SK-N-SH treated with all-trans-retinoic acid at 6 μM for 48 hours (cell line): Measurements from ENCODE around the gene VPS26B.

ENCODE experiments used
- ATAC-seq: fragments of 200-7000 bp; cut with Tn5 transposase; 3 replicates; pipeline ENCODE4 v1.9.1; 2020; ENCODE audit warnings: mild to moderate bottlenecking, moderate library complexity
- ARNTL ChIP-seq: fragments of 450-650 bp; formaldehyde crosslinking; IDR thresholded peaks from 2 replicates; pipeline ENCODE4 v1.5.0; 2020; ENCODE audit warnings: low read depth, mild to moderate bottlenecking, moderate library complexity, borderline replicate concordance
- BACH2 ChIP-seq: fragments of 250-450 bp; sonication (Bioruptor Pico); IDR thresholded peaks from 2 replicates; pipeline ENCODE4 v1.9.0; 2021; ENCODE audit warnings: mild to moderate bottlenecking, borderline replicate concordance
- CSDC2 ChIP-seq: fragments of 250-450 bp; sonication (Bioruptor Pico); IDR thresholded peaks from 2 replicates; pipeline ENCODE4 v1.5.0; 2020; ENCODE audit warnings: mild to moderate bottlenecking, moderate library complexity
- ESRRG ChIP-seq: fragments of 250-450 bp; sonication (Bioruptor Pico); IDR thresholded peaks from 2 replicates; pipeline ENCODE4 v1.6.1; 2021; ENCODE audit warnings: mild to moderate bottlenecking
- GLIS3 ChIP-seq: fragments of 250-450 bp; sonication (Bioruptor Pico); IDR thresholded peaks from 2 replicates; pipeline ENCODE4 v1.5.0; 2020; ENCODE audit warnings: mild to moderate bottlenecking, moderate library complexity
- ISL1 ChIP-seq: fragments of 250-450 bp; sonication (Bioruptor Pico); IDR thresholded peaks from 2 replicates; pipeline ENCODE4 v2.1.2; 2022; ENCODE audit warnings: mild to moderate bottlenecking, moderate library complexity
- OSR1 ChIP-seq: fragments of 250-450 bp; sonication (Bioruptor Pico); IDR thresholded peaks from 2 replicates; pipeline ENCODE4 v1.8.0; 2022; ENCODE audit warnings: moderate library complexity, mild to moderate bottlenecking, inconsistent platforms
- PPARA ChIP-seq: fragments of 250-450 bp; sonication (Bioruptor Pico); IDR thresholded peaks from 2 replicates; pipeline ENCODE4 v1.5.0; 2020; ENCODE audit warnings: mild to moderate bottlenecking, borderline replicate concordance
- TCF4 ChIP-seq: fragments of 250-450 bp; sonication (Bioruptor Pico); IDR thresholded peaks from 2 replicates; pipeline ENCODE4 v1.8.0; 2021; ENCODE audit warnings: mild to moderate bottlenecking, moderate library complexity, borderline replicate concordance
- TOX ChIP-seq: fragments of 250-450 bp; sonication (Bioruptor Pico); IDR thresholded peaks from 2 replicates; pipeline ENCODE4 v1.8.0; 2021; ENCODE audit warnings: mild to moderate bottlenecking, moderate library complexity, borderline replicate concordance
- ZC3H10 ChIP-seq: fragments of 250-450 bp; sonication (Bioruptor Pico); IDR thresholded peaks from 2 replicates; pipeline ENCODE4 v1.5.1; 2021; ENCODE audit warnings: mild to moderate bottlenecking, moderate library complexity
- ZFP30 ChIP-seq: fragments of 450-650 bp; formaldehyde crosslinking; IDR thresholded peaks from 2 replicates; pipeline ENCODE4 v1.5.0; 2022; ENCODE audit warnings: mild to moderate bottlenecking, moderate library complexity
- ZNF565 ChIP-seq: fragments of 450-650 bp; formaldehyde crosslinking; conservative IDR thresholded peaks from 2 replicates; pipeline ENCODE4 v1.5.0; 2020; ENCODE audit warnings: low read depth, mild to moderate bottlenecking, moderate library complexity
- ZNF70 ChIP-seq: fragments of 450-650 bp; formaldehyde crosslinking; IDR thresholded peaks from 2 replicates; pipeline ENCODE4 v1.5.0; 2020; ENCODE audit warnings: mild to moderate bottlenecking, moderate library complexity
- ZNF8 ChIP-seq: fragments of 450-650 bp; formaldehyde crosslinking; IDR thresholded peaks from 2 replicates; pipeline ENCODE4 v1.5.0; 2020; ENCODE audit warnings: mild to moderate bottlenecking, moderate library complexity
- TF ChIP-seq, protein P1 (sequence below): fragments of 250-450 bp; sonication (Bioruptor Pico); IDR thresholded peaks from 2 replicates; pipeline ENCODE4 v1.8.0; 2021; ENCODE audit warnings: low read depth, mild to moderate bottlenecking, moderate library complexity, borderline replicate concordance
- TF ChIP-seq, protein P2 (sequence below): fragments of 250-450 bp; sonication (Bioruptor Pico); IDR thresholded peaks from 2 replicates; pipeline ENCODE4 v1.5.1; 2021; ENCODE audit warnings: mild to moderate bottlenecking, moderate library complexity
- TF ChIP-seq, protein P3 (sequence below): fragments of 250-450 bp; sonication (Bioruptor Pico); IDR thresholded peaks from 2 replicates; pipeline ENCODE4 v1.5.1; 2020; ENCODE audit warnings: low read depth, mild to moderate bottlenecking, moderate library complexity
- TF ChIP-seq, protein P4 (sequence below): fragments of 250-450 bp; sonication (Bioruptor Pico); IDR thresholded peaks from 2 replicates; pipeline ENCODE4 v1.5.0; 2020; ENCODE audit warnings: mild to moderate bottlenecking, moderate library complexity

The VPS26B gene

DNA sequence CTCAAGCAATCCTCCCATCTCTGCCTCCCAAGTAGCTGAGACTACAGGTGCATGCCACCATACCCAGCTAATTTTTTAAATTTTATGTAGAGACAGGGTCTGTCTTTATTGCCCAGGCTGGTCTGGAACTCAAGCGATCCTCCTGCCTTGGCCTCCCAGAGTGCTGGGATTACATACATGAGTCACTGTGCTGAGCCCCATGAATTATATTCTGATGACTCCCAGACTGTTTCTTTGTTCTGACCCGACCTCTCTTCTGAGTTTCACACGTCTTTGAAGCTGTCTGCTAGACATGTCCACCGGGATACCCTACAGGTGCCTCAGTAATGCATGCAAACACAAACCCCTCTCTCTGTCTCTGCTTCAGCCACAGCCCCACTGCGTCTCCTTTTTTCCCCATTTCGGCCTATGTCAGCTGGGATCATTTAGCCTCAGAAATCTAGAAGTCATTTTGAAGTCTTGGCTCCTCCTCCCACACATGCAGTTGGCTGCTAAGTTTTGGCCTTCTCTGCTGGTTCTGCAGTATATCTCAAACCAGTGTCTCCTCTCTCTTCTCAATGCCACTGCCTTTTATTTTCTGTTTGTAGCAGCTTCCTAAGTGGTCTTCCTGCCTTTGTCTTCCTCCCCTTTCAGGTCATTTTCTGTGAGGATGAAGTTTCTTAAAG lies 4.8 kb downstream of the VPS26B start (continued):
- TF ChIP-seq, protein P1, sequence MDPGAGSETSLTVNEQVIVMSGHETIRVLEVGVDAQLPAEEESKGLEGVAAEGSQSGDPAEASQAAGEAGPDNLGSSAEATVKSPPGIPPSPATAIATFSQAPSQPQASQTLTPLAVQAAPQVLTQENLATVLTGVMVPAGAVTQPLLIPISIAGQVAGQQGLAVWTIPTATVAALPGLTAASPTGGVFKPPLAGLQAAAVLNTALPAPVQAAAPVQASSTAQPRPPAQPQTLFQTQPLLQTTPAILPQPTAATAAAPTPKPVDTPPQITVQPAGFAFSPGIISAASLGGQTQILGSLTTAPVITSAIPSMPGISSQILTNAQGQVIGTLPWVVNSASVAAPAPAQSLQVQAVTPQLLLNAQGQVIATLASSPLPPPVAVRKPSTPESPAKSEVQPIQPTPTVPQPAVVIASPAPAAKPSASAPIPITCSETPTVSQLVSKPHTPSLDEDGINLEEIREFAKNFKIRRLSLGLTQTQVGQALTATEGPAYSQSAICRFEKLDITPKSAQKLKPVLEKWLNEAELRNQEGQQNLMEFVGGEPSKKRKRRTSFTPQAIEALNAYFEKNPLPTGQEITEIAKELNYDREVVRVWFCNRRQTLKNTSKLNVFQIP, result no peak
- TF ChIP-seq OSR1 (CRISPR knock-in tag) (no peak), ZNF70 (CRISPR knock-in tag) (no peak), TOX (CRISPR knock-in tag) (no peak)

DNA sequence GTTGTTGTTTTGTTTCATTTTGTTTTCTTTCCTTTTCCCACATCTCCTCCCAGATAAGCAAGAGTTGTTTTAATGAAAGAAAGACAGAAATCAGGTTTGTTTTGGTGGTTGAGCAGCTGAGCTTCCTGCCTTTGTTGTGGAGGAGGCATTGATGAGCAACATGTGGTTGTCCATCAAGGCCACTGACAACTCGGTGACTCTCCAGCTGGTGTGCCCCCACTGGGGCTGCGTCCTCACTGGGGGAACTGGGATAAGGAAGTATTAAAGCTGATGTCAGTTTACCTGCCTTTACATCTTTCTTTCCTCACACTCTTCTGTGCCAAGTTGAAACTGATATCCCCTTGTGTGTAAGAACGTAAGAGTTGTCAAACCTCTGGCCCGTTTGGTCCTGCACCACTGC lies 5.9 kb downstream of the VPS26B start:
- TF ChIP-seq ZNF8, result no peak
- TF ChIP-seq, protein P2, sequence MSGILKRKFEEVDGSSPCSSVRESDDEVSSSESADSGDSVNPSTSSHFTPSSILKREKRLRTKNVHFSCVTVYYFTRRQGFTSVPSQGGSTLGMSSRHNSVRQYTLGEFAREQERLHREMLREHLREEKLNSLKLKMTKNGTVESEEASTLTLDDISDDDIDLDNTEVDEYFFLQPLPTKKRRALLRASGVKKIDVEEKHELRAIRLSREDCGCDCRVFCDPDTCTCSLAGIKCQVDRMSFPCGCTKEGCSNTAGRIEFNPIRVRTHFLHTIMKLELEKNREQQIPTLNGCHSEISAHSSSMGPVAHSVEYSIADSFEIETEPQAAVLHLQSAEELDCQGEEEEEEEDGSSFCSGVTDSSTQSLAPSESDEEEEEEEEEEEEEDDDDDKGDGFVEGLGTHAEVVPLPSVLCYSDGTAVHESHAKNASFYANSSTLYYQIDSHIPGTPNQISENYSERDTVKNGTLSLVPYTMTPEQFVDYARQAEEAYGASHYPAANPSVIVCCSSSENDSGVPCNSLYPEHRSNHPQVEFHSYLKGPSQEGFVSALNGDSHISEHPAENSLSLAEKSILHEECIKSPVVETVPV (CRISPR knock-in tag), result no peak
- no peak for TF ChIP-seq CSDC2
- ATAC-seq, result no peak

DNA sequence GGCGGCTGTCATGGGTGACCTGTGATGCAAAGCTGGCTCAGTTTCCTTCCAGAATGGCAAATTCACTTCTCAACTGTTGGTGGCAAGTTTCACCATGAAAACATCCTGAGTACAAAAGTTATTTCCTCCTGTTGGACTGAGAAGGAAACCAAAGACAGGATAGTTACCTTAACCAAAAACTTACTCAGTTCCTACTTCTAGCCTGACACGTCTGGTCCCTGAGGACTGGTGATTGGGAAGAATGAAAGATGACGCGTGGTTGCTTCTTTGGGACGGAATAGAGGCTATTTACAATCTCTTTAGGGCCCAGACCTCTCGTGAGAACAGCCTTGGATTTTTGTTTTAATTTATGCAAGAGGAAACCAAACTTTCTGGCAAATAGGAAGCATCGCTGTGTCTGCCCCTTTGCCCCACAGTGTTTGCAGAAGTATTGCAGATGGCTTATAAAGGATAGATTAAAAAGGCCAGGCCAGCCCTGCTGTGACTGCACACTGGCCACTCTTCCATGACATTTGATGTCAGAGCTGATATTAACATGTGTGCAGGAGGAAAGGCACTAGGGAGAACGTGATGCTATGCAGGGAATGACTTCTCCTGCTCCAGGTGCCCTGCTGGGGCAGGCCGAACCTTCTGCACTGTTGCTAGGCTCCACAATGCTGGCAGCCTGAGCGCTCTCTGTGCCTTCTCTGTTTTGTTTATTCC lies 7.6 kb downstream of the VPS26B start:
- TF ChIP-seq ISL1 (CRISPR knock-in tag) (no peak), ESRRG (CRISPR knock-in tag) (no peak), PPARA (no peak), GLIS3 (CRISPR knock-in tag) (no peak), ZNF70 (CRISPR knock-in tag) (no peak), ZFP30 (CRISPR knock-in tag) (no peak), TOX (CRISPR knock-in tag) (no peak), CSDC2 (no peak), ZNF565 (CRISPR knock-in tag) (no peak), ZC3H10 (no peak), BACH2 (CRISPR knock-in tag) (no peak), TCF4 (CRISPR knock-in tag) (no peak), ZNF8 (no peak), ARNTL (CRISPR knock-in tag) (no peak), OSR1 (CRISPR knock-in tag) (no peak)
- TF ChIP-seq, protein P1, result no peak
- TF ChIP-seq, protein P2 (CRISPR knock-in tag), result no peak
- TF ChIP-seq, protein P3, sequence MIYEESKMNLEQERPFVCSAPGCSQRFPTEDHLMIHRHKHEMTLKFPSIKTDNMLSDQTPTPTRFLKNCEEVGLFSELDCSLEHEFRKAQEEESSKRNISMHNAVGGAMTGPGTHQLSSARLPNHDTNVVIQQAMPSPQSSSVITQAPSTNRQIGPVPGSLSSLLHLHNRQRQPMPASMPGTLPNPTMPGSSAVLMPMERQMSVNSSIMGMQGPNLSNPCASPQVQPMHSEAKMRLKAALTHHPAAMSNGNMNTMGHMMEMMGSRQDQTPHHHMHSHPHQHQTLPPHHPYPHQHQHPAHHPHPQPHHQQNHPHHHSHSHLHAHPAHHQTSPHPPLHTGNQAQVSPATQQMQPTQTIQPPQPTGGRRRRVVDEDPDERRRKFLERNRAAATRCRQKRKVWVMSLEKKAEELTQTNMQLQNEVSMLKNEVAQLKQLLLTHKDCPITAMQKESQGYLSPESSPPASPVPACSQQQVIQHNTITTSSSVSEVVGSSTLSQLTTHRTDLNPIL (CRISPR knock-in tag), result no peak
- TF ChIP-seq, protein P4, sequence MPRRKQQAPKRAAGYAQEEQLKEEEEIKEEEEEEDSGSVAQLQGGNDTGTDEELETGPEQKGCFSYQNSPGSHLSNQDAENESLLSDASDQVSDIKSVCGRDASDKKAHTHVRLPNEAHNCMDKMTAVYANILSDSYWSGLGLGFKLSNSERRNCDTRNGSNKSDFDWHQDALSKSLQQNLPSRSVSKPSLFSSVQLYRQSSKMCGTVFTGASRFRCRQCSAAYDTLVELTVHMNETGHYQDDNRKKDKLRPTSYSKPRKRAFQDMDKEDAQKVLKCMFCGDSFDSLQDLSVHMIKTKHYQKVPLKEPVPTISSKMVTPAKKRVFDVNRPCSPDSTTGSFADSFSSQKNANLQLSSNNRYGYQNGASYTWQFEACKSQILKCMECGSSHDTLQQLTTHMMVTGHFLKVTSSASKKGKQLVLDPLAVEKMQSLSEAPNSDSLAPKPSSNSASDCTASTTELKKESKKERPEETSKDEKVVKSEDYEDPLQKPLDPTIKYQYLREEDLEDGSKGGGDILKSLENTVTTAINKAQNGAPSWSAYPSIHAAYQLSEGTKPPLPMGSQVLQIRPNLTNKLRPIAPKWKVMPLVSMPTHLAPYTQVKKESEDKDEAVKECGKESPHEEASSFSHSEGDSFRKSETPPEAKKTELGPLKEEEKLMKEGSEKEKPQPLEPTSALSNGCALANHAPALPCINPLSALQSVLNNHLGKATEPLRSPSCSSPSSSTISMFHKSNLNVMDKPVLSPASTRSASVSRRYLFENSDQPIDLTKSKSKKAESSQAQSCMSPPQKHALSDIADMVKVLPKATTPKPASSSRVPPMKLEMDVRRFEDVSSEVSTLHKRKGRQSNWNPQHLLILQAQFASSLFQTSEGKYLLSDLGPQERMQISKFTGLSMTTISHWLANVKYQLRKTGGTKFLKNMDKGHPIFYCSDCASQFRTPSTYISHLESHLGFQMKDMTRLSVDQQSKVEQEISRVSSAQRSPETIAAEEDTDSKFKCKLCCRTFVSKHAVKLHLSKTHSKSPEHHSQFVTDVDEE (CRISPR knock-in tag), result no peak
- ATAC-seq, result no peak; the same call in 2 of the 3 replicates
